Cardiac fibroblast (primary cell): ENCODE results near the gene VPS39.

Experiments
- DNase-seq, 2 donors: peaks; one replicate each; pipeline versions ENCODE4 v3.0.0 to v3.0.0-alpha.2; 2010; ENCODE audit warnings: low read depth in 2 of 2
- H3K4me3 ChIP-seq, 2 donors: replicated peaks in 1 of 2; 1 replicate in 1 of 2; 2 replicates in 1 of 2; pipeline ENCODE4 v1.5.1; 2011; ENCODE audit warnings: low read depth in 2 of 2, low read length in 2 of 2, mild to moderate bottlenecking in 2 of 2, moderate library complexity in 1 of 2
- CTCF ChIP-seq: IDR thresholded peaks from one replicate; pipeline ENCODE4 v1.5.1; 2011; ENCODE audit warnings: low read depth, mild to moderate bottlenecking, low read length, inconsistent platforms

VPS39 gene

GRCh38 chr15:42175671-42176070, 32.4 kb downstream of the VPS39 start:
- no peak for DNase-seq
- H3K4me3 ChIP-seq = no peak overlapping the region
- TF ChIP-seq CTCF = no peak

- no peak for TF ChIP-seq CTCF
- H3K4me3 ChIP-seq = no peak overlapping the region
- DNase-seq = no peak
Observed at GRCh38 chr15:42172475-42172874, 35.6 kb downstream of the VPS39 start.

- H3K4me3 ChIP-seq = no peak overlapping the region
- TF ChIP-seq CTCF = no peak
- no peak for DNase-seq
Observed at GRCh38 chr15:42171795-42172194, 36.3 kb downstream of the VPS39 start.

GRCh38 chr15:42171122-42171521, 37.0 kb downstream of the VPS39 start:
- H3K4me3 ChIP-seq = no peak overlapping the region
- no peak for TF ChIP-seq CTCF
- no peak for DNase-seq

GRCh38 chr15:42166225-42166940, 41.7 kb downstream of the VPS39 start:
- no peak for DNase-seq
- no peak for TF ChIP-seq CTCF
- H3K4me3 ChIP-seq = no peak overlapping the region

GRCh38 chr15:42165106-42165505, 43.0 kb downstream of the VPS39 start:
- H3K4me3 ChIP-seq = no peak overlapping the region
- peak in 1 of 2 donors; percentile 9 for DNase-seq
- TF ChIP-seq CTCF = no peak
